ENCODE results near the gene LGALS13. TPM values are rescaled to one million over a fixed set of nuclear protein-coding genes. Genes with fewer than 3 reads are reported as not detected.

Gene LGALS13
- total and polyA plus RNA-seq, 2 of the 8 experiments (the other 6 are each of a cell fraction or from before 2014, with no cell fraction given), result not detected

- TF ChIP-seq E2F6 (IDR thresholded peaks at IDR 0.05) (no peak), EP300 (IDR thresholded peaks at IDR 0.05; ENCODE audit: borderline replicate concordance in 1 of 2, low read depth in 2 of 2, low read length in 2 of 2) (no peak), POLR2A (IDR thresholded peaks at IDR 0.05; ENCODE audit: control extremely low read depth in 1 of 2, low read depth in 2 of 2, low read length in 2 of 2) (no peak), SAP30 (IDR thresholded peaks at IDR 0.05; ENCODE audit: insufficient read depth, insufficient replicate concordance, low read length) (no peak), JUN (IDR thresholded peaks at IDR 0.05; ENCODE audit: low read depth, low read length) (no peak), TEAD4 (IDR thresholded peaks at IDR 0.05; ENCODE audit: low read depth, low read length) (no peak), TBP (IDR thresholded peaks at IDR 0.05; ENCODE audit: low read depth, low read length) (no peak), TCF12 (IDR thresholded peaks at IDR 0.05; ENCODE audit: low read depth, low read length) (no peak), BCL11A (IDR thresholded peaks at IDR 0.05; ENCODE audit: low read depth in 2 of 2, low read length in 2 of 2) (no peak)
Measured at GRCh38 chr19:39557811-39558623, 44.3 kb upstream of the LGALS13 start (continued).

Measured in H1 (cell line).